IPS DF 4.7 (cell line): ENCODE data around the gene LRCH3.
"Not testable (repeated sequence)": the region's sequence is repeated elsewhere in the genome, so short reads cannot be mapped to it uniquely, and the experiment has no call there.

ENCODE experiments used
- DNase-seq: peaks from one replicate; pipeline ENCODE4 v3.0.0-alpha.2; 2013; ENCODE audit warnings: low spot score; ENCODE audit errors: extremely low read depth

Gene LRCH3

DNA sequence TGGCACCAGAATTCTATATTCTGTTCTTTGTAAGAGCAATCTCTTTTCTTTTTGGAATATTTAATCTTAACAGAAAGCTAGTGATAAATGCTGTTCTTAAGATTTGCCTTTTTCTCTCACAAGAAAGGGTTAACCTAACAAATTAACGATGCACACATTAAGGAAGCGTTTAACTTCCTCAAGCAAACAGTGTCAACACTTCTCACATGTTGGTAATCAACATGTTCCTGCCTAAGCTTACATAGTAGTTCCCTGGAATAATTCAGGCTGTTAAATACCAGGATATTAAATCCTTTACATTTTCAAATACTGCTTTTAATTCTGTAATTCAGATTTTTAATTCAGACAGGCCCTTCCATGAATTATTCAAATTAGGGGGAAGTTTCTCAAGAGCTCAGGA is 91.5 kb downstream of the LRCH3 start:
- DNase-seq, result no peak

DNA sequence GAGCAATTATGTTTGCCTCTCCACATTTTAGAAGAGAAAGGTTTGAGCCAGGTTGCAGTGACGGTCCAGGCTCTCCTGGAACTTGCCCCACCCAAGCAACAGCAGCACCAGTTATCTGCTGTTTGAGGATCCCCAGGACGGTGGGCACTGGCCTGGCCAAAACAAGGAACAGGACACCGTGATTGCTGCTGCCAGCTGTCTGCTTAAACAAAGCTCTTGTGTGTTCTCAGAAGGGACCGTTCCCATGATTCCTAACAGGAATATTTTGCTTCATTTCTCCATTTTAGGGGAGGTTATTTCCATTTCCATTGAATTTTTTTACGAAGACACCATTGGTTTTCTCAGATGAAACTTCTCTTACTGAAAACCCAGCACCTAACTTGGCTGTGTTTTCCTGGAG is 92.5 kb downstream of the LRCH3 start:
- no peak for DNase-seq

DNA sequence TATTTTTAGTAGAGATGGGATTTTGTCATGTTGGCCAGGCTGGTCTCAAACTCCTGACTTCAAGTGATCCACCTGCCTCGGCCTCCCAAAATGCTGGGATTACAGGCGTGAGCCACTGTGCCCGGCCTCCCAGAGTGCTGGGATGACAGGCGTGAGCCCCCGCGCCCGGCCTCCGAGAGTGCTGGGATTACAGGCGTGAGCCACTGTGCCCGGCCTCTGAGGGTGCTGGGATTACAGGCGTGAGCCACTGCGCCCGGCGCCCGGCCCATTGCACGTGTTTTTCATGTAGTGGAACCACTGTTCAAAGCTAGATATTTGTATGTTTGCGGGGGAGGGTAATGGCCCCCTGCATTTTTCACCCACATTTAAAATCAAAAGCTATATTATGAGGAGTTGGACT is 93.3 kb downstream of the LRCH3 start:
- not testable (repeated sequence) for DNase-seq

DNA sequence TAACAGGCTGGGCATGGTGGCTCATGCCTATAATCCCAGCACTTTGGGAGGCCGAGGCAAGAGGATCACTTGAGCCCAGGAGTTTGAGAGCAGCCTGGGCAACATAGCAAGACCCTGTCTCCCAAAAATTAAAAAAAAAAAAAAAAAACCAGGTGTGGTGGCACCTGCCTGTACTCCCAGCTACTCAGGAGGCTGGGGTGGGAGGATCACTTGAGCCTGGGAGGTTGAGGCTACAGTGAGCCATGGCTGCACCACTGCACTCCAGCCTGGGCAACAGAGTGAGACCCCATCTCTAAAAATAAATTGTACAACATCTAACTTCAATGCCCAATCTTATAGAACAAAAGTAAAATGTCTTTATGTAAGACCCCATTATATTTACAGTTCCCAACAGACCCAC is 95.0 kb downstream of the LRCH3 start:
- not testable (repeated sequence) for DNase-seq

DNA sequence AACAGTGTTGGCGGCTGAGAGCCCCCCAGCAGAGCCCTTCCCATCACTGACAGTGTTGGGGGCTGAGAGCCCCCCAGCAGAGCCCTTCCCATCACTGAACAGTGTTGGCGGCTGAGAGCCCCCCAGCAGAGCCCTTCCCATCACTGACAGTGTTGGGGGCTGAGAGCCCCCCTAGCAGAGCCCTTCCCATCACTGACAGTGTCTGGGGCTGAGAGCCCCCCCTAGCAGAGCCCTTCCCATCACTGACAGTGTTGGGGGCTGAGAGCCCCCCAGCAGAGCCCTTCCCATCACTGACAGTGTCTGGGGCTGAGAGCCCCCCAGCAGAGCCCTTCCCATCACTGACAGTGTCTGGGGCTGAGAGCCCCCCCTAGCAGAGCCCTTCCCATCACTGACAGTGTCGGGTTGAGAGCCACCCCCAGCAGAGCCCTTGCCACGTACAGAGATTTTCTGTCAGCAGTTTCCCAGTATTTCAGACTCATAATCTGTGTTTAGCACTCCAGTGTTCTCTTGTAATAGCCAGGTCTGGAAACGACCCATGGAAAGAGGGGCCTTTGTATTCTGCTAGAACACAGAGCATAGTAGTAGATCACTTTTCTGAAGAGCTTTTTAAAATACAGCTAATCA is 96.5 kb downstream of the LRCH3 start:
- DNase-seq, result not testable (repeated sequence)

DNA sequence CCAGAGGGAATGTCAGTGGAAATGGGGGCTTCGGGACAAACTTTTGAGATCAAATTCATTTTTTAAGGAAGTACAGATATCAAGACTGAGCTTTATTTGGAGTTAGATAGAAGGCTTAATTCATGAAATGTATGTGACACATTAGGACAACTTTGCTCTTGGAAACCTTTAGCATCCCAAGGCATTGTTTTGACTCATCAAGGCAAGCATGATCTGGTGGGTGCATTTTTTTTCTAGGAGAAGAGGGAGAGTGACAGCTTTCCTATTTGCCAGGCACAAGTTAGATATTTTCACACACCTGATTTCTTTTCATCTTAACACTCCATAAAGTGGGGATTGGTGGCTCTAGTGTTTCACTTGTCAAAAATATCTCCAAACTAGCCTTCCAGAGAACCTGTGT is 97.5 kb downstream of the LRCH3 start:
- no peak for DNase-seq

DNA sequence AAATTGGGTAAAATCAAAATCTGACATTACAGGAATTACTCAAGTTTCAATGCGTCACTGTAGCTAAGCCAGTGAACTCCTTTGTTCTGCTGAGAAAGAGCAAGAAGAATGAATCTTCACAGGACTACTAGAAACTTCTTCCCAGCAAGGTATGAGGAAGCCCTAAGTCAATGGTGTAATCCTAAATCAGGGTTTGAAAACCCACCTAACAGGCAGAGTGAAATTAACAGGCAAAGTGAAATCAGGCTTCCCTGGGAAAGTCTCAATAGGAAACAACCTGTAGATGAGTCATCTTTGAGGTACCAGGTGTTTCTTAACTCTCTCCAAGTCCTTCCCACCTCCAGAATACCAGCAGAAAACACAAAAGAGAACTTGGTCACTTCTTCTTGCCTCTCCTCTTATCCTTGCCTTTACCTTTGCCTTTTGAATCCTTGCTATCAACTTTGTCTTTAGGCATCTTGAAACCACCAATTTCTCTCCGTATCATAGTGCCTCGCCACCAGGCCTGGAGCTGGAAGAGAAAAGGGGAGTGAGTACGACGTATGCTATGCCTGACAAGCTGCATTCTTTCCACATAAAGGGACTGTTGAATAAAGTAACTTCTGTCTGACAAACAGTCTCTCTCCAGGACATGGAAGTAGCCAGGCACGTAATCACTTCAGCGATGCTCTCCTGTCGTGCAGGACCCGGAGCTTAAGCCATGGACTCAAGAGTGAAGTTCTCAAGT is 98.3 kb downstream of the LRCH3 start:
- DNase-seq, result no peak

DNA sequence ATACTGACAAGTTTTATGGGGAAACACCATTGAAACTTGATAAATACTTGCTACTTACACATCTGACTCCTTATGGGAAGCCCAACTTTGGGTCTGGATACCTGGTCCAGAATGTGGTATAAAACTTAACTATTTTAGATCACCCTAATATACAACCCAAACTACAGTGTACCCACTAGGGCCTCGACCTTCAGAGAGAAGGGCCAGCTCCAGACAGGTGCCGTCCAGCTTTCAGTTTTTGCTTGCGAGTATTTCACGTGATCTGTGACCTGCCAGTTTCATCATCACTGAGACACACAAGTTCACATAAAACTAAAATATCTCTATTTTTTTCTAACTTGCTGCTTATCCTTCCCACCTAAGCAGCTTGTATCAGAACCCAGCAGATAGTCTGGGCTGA is 99.6 kb downstream of the LRCH3 start:
- DNase-seq, result no peak

DNA sequence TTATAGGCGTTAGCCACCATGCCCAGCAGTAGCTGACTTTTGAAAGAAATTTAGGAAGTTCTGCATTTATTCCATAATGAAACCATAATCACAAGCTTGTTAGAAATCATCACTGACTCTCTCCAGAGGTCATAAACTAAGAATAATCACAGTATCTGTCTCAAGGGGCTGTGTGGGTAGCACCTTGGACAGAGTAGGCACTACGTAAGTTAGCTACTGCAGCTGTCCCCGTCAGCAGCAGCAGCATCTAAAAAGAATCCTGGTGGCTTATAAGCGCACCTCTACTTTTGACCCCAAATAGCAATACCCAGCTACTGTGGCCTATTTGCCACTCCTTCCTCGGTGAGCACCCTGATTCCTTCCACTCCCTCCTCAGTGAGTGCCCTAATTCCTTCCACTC is 101.1 kb downstream of the LRCH3 start:
- no peak for DNase-seq

DNA sequence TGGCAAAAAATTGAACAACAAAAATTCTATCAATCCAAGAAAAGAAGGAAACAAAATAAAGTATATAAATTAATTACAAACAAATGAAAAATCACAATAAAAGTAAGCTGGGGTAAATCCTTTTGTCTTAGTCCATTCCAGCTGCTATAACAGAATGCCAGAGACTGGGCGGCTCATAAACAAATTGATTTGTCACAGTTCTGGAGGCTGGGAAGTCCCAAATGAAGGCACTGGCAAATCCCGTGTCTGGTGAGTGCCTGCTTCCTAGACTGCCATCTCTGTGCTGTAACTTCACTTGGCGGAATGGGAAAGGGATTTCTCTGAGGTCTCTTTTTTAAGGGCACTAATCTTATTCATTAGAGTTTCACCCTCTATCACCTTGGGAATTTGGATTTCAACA is 105.4 kb downstream of the LRCH3 start:
- DNase-seq, result no peak

DNA sequence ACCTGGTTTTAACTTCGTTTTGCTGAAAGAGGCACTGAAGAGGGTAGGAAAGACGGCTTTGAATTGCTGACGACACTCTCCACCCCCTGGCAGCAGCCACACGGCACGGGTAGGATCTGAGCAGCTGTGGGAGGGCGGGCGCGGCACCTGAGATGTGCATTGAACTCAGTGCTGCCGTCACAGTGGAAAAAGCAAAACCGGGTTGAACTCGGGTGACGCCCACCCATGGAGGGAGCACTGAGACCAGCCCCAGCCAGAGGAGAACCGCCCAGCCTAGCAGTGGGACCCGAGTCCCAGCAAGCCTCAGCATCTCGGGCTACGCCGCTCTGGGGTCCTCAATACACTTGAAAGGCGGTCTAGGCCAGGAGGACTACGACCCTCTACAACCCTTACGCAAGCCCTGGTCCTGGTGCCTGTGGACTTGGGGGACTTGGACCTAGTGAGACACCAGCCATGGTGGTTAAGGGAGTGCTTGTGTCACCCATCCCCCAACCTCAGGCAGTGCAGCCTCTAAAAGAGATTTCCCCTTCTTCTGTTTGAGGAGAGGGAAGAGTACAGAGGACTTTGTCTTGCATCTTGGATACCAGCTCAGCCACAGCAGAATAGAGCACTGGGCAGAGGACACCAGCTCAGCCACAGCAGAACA is 108.9 kb downstream of the LRCH3 start:
- DNase-seq, result no peak

DNA sequence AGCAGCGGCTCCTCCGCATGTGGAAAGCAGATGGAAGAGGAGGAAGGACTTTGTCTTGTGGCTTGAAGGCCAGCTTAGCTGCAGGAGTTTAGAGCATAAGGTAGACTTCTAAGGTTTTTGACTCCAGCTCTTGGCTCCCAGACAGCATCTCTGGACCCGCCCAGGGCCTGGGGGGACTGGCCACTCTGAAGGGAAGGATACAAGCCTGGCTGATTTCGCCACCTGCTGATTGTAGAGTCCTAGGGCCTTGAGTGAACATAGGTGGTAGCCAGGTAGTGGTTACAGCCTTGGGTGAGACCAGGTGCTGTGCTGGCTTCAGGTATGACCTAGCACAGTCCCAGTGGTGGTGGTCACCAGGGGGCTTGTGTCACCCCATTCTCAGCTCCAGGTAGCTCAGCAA is 110.6 kb downstream of the LRCH3 start:
- DNase-seq, result no peak

DNA sequence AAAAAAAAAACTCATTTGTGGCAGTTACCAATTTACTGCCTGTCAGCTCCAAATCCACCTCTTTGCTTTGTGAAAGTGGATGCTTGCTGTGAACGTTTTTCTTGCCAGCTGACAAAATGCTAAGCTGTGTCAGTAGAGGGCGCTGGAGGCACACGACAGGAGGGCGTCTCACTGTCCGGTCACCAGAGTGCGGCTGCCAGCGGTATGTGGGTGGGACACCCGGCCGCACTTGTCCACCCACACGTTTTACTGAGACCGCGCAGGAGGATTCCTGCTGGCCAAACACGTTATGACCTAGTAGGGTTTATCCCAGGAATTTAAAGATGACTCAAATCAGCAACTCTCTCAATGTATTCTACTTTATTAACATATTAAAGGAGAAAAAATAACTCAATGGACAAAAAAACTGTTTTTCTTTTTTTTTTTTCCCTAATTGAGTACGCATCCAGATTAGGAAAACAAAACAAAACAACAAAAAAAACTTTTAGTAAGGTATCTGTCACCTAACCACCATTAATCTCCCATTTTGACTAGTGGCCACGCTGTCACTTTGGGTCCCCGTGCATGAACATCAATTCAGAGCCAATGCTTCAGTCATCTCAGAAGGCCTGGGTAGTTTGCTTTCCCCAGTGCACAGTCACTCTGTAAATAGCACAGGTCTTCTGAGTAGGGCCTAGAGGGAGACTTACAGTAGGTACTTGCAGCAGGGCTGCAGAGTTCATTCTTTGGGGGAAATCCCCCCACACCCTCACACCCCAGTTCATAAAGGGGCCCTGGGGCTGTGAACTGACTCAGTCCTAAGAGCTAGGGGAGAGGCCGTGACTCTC is 115.2 kb downstream of the LRCH3 start:
- no peak for DNase-seq

DNA sequence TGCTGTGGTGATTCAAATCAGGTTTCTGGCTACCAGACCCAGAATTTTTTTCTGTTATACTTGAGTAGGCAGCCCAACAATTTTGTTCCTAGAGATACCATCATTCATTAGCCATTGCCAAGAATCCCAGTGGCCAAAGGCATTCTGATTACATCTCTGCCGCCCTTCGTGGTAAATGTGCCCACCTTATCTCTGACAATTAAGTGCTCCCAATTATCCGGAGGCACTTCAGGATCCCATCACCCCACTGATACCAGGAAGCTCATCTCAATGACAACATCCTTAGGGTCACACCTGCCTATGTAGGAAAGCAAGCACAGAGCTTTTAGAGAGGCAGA is 115.8 kb downstream of the LRCH3 start:
- DNase-seq, result no peak

DNA sequence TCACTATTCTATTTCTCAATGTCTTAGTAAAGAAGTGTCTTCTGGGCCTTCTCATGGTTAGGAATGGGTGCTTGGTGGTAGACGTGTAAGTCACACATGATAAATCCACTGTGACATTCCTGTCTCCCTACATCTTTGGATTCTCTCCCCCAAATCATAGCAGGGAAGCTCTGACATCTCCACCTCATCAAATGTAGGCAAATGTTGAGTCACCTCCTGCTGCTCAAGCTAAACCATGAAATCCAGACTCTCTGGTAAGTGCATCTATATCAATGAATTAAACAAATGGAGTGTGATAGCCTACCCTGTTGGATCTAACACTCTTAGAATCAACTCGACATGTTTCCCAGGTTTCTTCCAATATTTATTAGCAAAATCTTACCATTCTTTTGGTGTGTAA is 116.1 kb downstream of the LRCH3 start:
- no peak for DNase-seq

DNA sequence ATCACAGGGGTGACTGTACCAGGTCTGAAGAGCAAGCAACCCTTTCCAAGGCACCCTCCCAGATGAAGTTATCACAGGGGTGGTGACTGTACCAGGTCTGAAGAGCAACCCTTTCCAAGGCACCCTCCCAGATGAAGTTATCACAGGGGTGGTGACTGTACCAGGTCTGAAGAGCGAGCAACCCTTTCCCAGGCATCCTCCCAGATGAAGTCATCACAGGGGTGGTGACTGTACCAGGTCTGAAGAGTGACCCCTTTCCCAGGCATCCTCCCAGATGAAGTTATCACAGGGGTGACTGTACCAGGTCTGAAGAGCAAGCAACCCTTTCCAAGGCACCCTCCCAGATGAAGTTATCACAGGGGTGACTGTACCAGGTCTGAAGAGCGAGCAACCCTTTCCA is 117.5 kb downstream of the LRCH3 start:
- DNase-seq, result not testable (repeated sequence)

DNA sequence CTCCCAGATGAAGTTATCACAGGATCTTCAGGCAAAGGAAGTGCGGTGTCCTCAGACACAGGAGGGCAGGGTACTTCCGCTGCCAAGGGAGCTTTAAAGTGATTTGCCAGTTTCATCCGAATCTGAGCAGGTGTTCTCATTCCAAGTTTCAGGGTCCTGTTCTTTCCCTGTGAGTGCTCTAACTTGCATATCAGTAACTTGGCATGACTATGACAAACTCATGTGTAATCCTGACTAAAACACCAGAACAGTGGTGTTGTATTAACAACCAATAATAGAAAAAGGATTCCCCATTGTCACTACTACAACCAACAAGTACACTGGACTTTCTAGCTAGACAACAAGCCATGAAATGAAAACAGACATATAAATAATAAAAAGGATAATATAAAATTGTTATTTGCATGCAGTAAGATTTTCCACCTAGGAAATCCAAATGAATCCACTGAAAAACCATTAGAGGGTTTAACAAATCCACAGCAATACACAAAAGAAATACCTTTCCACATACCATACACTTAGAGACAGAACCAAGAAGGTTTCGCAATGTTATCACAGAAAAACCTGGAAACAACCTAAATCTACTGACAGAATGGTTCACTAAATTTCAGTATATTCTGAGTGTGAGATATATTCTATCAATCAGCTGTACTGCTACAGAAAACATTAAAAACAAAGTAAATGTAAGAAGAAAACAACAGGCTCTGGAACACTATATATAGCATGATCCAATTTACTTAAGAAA is 118.1 kb downstream of the LRCH3 start:
- no peak for DNase-seq

DNA sequence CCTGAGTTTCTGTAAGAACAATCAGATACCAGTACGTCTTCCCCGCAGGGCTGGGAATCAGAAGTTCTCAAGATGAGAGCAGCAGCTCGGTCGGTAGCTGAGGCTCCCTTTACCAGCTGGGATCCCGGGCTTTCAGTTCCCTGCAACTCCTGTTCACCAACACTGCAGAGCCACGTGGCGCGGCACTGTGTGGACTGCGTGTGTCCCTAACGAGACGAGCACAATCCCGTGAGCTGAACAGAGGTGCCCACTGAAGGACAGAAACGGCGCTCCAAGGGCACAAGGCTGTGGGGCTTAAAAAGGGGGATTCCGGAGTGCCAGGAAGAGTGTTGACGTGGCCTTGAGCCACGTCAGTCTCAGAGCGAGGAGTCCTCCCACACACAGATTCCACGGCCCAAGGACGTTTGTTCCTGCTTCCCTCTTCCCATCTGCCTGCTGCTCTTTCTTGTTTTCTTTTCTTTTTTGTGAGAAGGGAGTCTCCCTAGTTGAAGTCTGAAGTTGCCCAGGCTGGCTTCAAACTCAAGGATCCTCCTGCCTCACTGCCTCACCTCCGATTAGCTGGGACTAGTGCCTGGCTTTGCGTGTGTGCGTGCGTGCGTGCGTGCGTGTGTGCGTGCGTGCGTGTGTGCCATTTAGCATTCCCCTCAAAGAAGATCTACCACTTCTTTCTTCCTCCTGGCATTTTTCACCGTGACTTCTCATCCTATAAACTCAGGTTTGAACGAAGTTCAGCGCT is 121.9 kb downstream of the LRCH3 start:
- no peak for DNase-seq

DNA sequence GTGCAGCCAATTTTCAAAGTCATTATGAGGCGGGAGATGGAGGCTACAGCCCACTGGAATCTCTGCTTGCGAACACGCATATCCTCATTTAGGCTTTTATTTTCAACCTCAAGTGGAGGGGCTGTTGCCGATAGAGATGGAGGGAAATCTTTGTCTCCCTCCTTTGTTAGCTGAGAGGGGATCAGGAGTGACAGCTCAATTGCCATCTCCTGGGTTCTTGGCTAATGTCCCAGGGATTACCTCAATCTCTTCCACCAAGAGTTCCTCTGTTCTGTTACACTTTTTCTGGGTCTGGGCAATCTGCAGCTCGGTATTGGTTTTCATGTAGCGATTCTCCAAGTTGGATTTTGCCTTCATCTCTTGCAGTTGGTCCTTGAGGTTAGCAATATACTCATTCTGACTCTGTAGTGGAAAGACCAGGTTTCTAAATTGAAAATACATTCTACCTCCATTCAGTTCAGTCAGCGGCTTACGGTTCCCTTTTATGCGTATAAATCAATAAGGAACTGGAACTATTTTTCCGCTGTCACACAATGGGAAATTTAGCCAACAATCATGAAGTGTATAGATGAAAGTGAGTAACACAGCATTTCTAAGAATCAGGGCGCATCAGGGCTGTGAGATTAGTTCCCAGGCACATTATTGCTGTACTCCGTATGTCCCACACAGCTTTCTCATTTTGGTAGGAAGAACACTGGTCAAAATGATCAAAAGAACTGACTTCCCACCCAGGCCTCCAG is 122.8 kb downstream of the LRCH3 start:
- DNase-seq, result no peak
